Uterus (tissue), 4 donors: ENCODE measurements around the gene ADGRG4. TPM values are rescaled to one million over a fixed set of nuclear protein-coding genes. Genes with fewer than 3 reads are reported as not detected.

Experiments used
- DNase-seq, 2 donors: peaks; one replicate each; pipeline ENCODE4 v3.0.0-alpha.2; 2019 to 2020
- H3K27ac ChIP-seq, 2 donors: fragments of 200-600 bp; sonication (generic); 1 replicate in 1 of 2; 2 replicates in 1 of 2; pipeline ENCODE4 v1.5.1; 2016 to 2018
- H3K27me3 ChIP-seq, 2 donors: fragments of 200-600 bp; sonication (generic); one replicate each; pipeline ENCODE4 v1.5.1; 2018 to 2019; ENCODE audit warnings: control low read depth in 1 of 2
- H3K36me3 ChIP-seq, 2 donors: fragments of 200-600 bp; sonication (generic); one replicate each; pipeline ENCODE4 v1.5.1; 2019; ENCODE audit warnings: control low read depth in 1 of 2
- H3K4me1 ChIP-seq, 2 donors: fragments of 200-600 bp; sonication (generic); one replicate each; pipeline ENCODE4 v1.5.1; 2018 to 2019; ENCODE audit warnings: control low read depth in 1 of 2
- H3K4me3 ChIP-seq, 2 donors: fragments of 200-600 bp; sonication (generic); 1 replicate in 1 of 2; 2 replicates in 1 of 2; pipeline ENCODE4 v1.5.1; 2018 to 2019; ENCODE audit warnings: mild to moderate bottlenecking in 1 of 2
- H3K9me3 ChIP-seq, 2 donors: fragments of 200-600 bp; sonication (generic); one replicate each; pipeline ENCODE4 v1.5.1; 2019; ENCODE audit warnings: control low read depth in 1 of 2
- POLR2A ChIP-seq, 2 donors: fragments of 450-650 bp; IDR thresholded peaks; one replicate each; pipeline ENCODE4 v1.6.1; 2016; ENCODE audit warnings: antibody characterized with exemption in 2 of 2, mild to moderate bottlenecking in 1 of 2, moderate library complexity in 1 of 2
- intact Hi-C: fragments of 100-400 bp; cut with DNase I; formaldehyde crosslinking; loops from one replicate; pipeline ENCODE4 v1.15.1; 2023; ENCODE audit warnings: low total_unique reads
- total RNA-seq, 4 donors: library from RNA; depleted of rRNA in 3 of 4; stranded (reverse); fragments of >200 nt in 3 of 4; gene quantifications; one replicate each; pipeline versions ENCODE4 v1.1.0 to v1.2.4, GENCODE V29; 2014 to 2023
- TF ChIP-seq, protein P1 (sequence below), 4 experiments: fragments of 200-600 bp in 2 of 4; fragments of 450-650 bp in 2 of 4; sonication (generic) in 2 of 4; IDR thresholded peaks; one replicate each; pipeline ENCODE4 v1.5.1; 2016 to 2019; ENCODE audit warnings: antibody characterized with exemption in 4 of 4, mild to moderate bottlenecking in 2 of 4, moderate library complexity in 1 of 4
- donor health status: DM: yes; HTN: yes; CAD: no.

ADGRG4 gene
- total RNA-seq, 4 donors from 2014 or later, result 2.0 to 4.4 TPM; not detected in 2

DNA sequence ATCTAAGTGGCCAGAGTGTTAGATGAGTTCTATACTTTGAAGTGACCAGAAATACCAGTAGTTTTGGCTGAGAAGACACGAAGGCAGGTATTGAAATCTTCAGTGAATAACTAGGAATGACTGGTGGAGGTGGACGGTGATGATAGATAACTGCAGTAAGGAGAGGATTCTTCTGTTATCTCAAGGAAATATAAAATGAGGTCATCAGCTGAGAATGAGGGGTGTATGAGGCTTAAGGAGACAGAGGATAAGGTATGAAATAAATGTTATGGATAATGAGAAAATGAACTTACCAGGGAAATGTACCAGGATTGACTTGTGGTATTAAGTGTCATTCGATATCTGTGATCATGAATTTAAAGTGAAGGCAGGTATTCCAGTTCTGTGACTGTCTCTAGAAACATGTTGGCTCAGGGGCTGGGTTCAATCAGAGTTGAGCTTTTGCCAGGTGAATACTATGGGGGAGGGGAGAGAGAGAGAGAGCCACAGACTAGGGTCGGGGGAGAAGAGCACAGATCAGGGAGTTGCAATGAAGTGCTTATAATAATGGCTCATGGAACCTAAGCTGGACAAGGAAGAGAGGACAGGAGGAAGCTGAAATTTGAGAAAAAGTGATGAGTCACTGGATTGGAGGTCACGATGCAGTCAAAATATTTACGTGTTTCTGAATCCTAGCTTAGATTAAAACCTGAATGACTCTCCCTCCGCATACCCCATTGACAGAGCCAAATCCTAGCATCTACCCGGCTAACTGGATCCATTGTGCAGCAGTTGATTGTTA is 149.5 kb downstream of the ADGRG4 start:
- H3K27me3 ChIP-seq, result no peaks in the 10 kb centered on the region
- DNase-seq, result no peak
- intact Hi-C loops, result no loop called here

DNA sequence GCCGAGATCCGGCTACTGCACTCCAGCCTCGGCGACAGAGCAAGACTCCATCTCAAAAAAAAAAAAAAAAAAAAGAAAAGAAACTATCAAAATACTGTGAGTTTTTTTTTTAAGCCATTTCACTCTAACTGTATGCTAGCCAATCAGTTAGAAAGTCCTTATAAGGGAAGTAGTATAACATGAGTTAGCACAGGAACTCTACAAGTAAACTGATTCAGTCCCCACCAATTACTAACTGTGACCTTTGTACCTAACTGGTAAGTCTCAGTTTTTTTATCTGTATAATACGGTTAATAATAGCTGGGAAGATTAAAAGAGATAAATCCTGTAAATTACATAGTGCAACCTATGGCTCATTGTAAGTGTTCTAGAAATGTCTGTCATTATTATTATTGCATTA is 151.9 kb downstream of the ADGRG4 start:
- TF ChIP-seq, protein P1, sequence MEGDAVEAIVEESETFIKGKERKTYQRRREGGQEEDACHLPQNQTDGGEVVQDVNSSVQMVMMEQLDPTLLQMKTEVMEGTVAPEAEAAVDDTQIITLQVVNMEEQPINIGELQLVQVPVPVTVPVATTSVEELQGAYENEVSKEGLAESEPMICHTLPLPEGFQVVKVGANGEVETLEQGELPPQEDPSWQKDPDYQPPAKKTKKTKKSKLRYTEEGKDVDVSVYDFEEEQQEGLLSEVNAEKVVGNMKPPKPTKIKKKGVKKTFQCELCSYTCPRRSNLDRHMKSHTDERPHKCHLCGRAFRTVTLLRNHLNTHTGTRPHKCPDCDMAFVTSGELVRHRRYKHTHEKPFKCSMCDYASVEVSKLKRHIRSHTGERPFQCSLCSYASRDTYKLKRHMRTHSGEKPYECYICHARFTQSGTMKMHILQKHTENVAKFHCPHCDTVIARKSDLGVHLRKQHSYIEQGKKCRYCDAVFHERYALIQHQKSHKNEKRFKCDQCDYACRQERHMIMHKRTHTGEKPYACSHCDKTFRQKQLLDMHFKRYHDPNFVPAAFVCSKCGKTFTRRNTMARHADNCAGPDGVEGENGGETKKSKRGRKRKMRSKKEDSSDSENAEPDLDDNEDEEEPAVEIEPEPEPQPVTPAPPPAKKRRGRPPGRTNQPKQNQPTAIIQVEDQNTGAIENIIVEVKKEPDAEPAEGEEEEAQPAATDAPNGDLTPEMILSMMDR (IDR thresholded peaks at IDR 0.05), result no peak
- no peak for TF ChIP-seq POLR2A (IDR thresholded peaks at IDR 0.05)
- H3K9me3 ChIP-seq, result no peaks in the 10 kb centered on the region
- intact Hi-C loops, result no loop called here
- no peak overlapping the region for H3K4me3 ChIP-seq
- no peaks in the 10 kb centered on the region for H3K27me3 ChIP-seq
- H3K27ac ChIP-seq, result no peak overlapping the region
- H3K36me3 ChIP-seq, result no peaks in the 10 kb centered on the region
- H3K4me1 ChIP-seq, result no peaks in the 10 kb centered on the region
- no peak for DNase-seq

More for the DNA sequence above, 149.5 kb downstream of the ADGRG4 start:
- no peaks in the 10 kb centered on the region for H3K9me3 ChIP-seq
- no peaks in the 10 kb centered on the region for H3K36me3 ChIP-seq
- no peak overlapping the region for H3K27ac ChIP-seq
- H3K4me1 ChIP-seq, result no peaks in the 10 kb centered on the region
- TF ChIP-seq, protein P1 (IDR thresholded peaks at IDR 0.05), result no peak
- TF ChIP-seq POLR2A (IDR thresholded peaks at IDR 0.05), result no peak
- H3K4me3 ChIP-seq, result no peak overlapping the region

DNA sequence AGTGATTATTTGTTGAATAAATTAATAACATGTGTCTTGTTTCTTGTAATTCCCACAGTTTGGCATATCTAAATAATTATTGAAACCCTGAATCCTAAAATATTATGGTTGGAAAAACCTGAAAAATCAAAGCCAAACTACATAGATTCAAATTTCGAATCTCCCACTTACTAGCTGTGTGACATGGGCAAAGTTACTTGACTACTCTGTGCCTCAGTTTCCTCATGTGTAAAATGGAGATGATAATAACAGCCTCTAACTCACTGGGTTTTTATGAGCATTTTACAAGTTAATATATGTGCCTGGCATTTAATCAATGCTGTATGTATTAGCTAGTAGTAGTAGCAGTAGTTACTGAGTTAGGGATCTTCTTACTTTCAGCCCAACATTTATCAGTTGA is 152.4 kb downstream of the ADGRG4 start:
- intact Hi-C loops, result no loop called here
- no peak overlapping the region for H3K27ac ChIP-seq
- H3K36me3 ChIP-seq, result no peaks in the 10 kb centered on the region
- H3K4me1 ChIP-seq, result no peaks in the 10 kb centered on the region
- no peaks in the 10 kb centered on the region for H3K27me3 ChIP-seq
- TF ChIP-seq, protein P1 (IDR thresholded peaks at IDR 0.05), result no peak
- TF ChIP-seq POLR2A (IDR thresholded peaks at IDR 0.05), result no peak
- H3K9me3 ChIP-seq, result no peaks in the 10 kb centered on the region
- H3K4me3 ChIP-seq, result no peak overlapping the region
- DNase-seq, result no peak

DNA sequence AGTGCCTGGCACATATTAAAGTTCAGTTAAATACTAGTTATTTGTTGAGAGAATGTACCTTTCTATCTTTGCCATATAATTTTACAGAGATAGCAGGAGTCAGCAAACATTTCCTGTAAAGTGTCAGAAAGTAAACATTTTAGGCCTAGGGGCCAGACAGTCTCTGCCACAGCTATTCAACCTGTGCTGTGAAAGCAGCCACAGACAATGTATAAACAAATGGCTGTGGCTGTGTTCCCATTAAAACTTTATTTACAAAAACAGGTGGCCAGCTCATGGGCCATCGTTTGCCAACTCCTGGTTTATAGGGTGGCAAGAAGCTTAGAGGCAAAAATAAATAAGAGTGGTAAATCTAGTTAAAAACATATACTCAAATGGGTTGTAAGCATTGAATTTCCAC is 153.0 kb downstream of the ADGRG4 start:
- intact Hi-C loops, result no loop called here
- H3K9me3 ChIP-seq, result no peaks in the 10 kb centered on the region
- H3K4me1 ChIP-seq, result no peaks in the 10 kb centered on the region
- no peak overlapping the region for H3K4me3 ChIP-seq
- no peaks in the 10 kb centered on the region for H3K27me3 ChIP-seq
- no peak for TF ChIP-seq POLR2A (IDR thresholded peaks at IDR 0.05)
- TF ChIP-seq, protein P1 (IDR thresholded peaks at IDR 0.05), result no peak
- H3K27ac ChIP-seq, result no peak overlapping the region
- H3K36me3 ChIP-seq, result no peaks in the 10 kb centered on the region
- no peak for DNase-seq

DNA sequence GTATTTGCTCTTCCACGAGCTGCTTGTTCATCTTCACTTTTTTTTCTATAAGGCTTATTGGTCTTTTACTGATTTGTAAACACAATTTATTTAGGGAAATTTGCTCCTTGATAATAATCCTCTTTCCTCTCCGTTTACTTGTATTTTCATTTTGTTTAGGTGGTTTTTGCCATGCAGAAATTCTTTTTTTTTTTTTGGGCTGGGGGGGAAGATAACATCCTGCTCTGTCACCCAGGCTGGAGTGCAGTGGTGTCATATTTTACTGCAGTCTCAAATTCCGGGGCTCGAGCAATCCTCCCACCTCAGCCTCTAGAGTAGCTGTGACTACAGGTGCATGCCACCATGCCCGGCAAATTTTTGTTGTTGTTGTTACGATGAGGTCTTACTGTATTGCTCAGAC is 155.4 kb downstream of the ADGRG4 start:
- Histone ChIP-seq H3K4me1 (no peaks in the 10 kb centered on the region), H3K36me3 (no peaks in the 10 kb centered on the region), H3K4me3 (no peak overlapping the region), H3K27me3 (no peaks in the 10 kb centered on the region), H3K9me3 (no peaks in the 10 kb centered on the region), H3K27ac (no peak overlapping the region)
- DNase-seq, result no peak
- TF ChIP-seq, protein P1 (IDR thresholded peaks at IDR 0.05), result no peak
- no peak for TF ChIP-seq POLR2A (IDR thresholded peaks at IDR 0.05)
- intact Hi-C loops, result no loop called here
